ENCODE data around the gene LMF1. TPM values are rescaled to one million over a fixed set of nuclear protein-coding genes. Genes with fewer than 3 reads are reported as not detected.

LMF1 gene
- total and polyA plus RNA-seq, 2 of the 8 experiments (the other 6 are each of a cell fraction or from before 2014, with no cell fraction given), result 3.5 to 9.1 TPM

- no peak for TF ChIP-seq MAX (IDR thresholded peaks at IDR 0.05)
- TF ChIP-seq CEBPB (IDR thresholded peaks at IDR 0.05; ENCODE audit: low read depth, low read length), result no peak
- no peak for TF ChIP-seq POLR2A (IDR thresholded peaks at IDR 0.05; ENCODE audit: control extremely low read depth in 1 of 2, low read depth in 2 of 2, low read length in 2 of 2)
- no peak for TF ChIP-seq CREB1 (IDR thresholded peaks at IDR 0.05)
Observed at GRCh38 chr16:1000608-1001007, 29.8 kb upstream of the LMF1 start (continued).

Measured in H1 (cell line).